HPDE6-E6E7 (cell line): Measurements from ENCODE around the gene CBR1.
A peak's percentile ranks its signal among the peaks of the same experiment; 100 is the strongest.
"Not testable (repeated sequence)": the region's sequence is repeated elsewhere in the genome, so short reads cannot be mapped to it uniquely, and the experiment has no call there.

Source experiments
- DNase-seq: peaks from one replicate; pipeline ENCODE4 v3.0.0; 2011; ENCODE audit warnings: missing footprints; ENCODE audit errors: extremely low spot score

CBR1 gene

DNA sequence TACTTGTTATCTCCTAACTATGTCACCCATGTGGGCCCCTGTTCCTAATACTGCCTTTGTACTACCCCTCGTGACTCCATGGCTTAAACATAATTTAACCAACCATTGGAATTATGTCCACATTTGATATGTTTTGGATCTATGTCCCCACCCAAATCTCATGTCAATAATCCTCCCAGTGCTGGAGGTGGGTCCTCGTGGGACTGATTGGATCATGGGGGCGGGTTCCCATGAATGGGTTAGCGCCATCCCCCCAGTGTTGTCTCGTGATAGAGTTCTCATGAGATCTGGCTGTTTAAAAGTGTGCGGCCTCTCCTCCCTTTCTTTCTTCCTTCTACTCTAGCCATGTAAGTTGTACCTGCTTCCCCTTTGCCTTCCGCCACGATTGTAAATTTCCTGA, 9.8 kb downstream of the CBR1 start:
- DNase-seq = no peak

DNA sequence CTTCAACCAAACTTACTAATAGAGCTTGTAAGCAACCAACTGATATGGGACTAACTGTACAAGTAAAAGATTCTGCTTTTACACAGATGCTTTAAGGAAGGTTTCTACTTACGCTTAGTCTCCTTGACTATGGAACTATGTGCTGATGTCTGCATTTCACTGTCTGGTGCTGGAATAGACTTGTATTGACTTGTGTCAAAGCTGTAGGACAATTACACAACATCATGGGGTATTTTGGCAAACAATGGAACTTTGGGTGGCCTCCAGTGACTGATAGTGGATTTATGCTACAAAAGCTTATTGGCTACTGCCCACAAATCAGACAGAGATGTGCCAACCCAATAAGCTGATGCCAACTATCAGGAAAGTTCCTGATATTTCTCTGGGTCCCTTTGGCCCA, 10.6 kb downstream of the CBR1 start:
- peak; percentile 13 for DNase-seq

DNA sequence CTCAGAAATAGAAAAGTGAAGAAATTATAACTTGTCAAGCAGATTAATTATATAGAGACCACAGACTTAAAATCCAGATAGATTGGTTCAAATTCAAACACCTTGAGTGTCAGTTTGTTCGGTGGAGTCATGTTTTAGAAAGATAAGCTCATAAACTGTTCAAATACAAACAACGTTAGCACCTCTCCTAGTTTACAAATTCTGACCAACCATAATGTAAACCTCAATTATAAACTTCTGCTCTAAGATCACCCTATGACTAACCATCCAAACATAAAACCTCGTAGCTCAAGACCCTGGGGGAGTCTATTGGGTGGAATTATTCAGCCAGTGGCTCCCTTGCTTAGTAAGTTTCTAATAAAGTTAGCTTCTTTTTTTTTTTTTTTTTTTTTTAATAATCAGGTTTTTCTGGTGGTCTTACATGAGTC, 12.4 kb downstream of the CBR1 start:
- no peak for DNase-seq

GRCh38 chr21:36087362-36088138, 17.7 kb downstream of the CBR1 start:
- no peak for DNase-seq

- peak; percentile 35 for DNase-seq
Observed at GRCh38 chr21:36089946-36090345, 20.1 kb downstream of the CBR1 start.

GRCh38 chr21:36092681-36093080, 22.9 kb downstream of the CBR1 start:
- DNase-seq = no peak

DNA sequence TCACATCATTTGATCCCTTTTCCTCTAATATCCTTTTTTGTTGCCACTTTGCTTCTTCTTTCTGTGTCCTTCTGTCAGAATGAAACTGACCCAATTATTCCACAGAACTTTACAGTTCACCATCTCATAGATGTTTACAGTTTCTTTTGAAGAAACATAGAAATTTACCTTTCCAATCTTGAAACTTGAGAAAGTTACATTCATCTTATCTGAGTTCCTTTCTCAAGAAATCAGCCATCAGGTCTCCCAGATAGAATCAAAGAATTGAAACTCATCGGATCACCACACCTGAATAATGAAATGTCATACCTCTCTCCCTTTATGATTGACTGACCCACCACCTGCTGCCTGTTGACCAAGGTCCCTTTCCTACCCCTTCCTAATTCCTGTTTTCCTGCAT, 23.7 kb downstream of the CBR1 start:
- no peak for DNase-seq

- no peak for DNase-seq
Observed at GRCh38 chr21:36096398-36097290, 26.8 kb downstream of the CBR1 start.

GRCh38 chr21:36097427-36098181, 27.8 kb downstream of the CBR1 start:
- DNase-seq = no peak

GRCh38 chr21:36098182-36098532, 28.3 kb downstream of the CBR1 start:
- DNase-seq = no peak

- no peak for DNase-seq
Observed at GRCh38 chr21:36099000-36099399, 29.2 kb downstream of the CBR1 start.

- not testable (repeated sequence) for DNase-seq
Observed at GRCh38 chr21:36099695-36100211, 29.9 kb downstream of the CBR1 start.

- no peak for DNase-seq
Observed at GRCh38 chr21:36100971-36101641, 31.3 kb downstream of the CBR1 start.

DNA sequence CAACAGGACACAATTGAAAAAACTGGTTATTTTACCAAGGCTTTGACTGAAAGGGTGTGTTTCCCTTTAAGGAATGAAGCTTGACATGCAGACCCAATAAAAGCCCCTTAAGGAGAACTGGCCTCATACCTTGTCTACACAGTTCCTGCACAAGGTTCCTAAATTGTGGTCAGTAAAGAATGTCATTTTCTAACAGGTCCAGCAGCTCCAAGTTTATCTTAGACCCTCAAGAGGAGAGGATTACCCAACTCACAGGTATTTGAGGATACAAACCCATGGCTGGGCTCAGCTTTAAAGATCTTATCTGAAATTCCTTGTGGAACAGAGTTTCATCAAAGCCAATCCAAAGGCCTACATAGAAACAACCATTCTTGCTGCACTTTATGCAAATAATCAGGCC, 33.6 kb downstream of the CBR1 start:
- no peak for DNase-seq

DNA sequence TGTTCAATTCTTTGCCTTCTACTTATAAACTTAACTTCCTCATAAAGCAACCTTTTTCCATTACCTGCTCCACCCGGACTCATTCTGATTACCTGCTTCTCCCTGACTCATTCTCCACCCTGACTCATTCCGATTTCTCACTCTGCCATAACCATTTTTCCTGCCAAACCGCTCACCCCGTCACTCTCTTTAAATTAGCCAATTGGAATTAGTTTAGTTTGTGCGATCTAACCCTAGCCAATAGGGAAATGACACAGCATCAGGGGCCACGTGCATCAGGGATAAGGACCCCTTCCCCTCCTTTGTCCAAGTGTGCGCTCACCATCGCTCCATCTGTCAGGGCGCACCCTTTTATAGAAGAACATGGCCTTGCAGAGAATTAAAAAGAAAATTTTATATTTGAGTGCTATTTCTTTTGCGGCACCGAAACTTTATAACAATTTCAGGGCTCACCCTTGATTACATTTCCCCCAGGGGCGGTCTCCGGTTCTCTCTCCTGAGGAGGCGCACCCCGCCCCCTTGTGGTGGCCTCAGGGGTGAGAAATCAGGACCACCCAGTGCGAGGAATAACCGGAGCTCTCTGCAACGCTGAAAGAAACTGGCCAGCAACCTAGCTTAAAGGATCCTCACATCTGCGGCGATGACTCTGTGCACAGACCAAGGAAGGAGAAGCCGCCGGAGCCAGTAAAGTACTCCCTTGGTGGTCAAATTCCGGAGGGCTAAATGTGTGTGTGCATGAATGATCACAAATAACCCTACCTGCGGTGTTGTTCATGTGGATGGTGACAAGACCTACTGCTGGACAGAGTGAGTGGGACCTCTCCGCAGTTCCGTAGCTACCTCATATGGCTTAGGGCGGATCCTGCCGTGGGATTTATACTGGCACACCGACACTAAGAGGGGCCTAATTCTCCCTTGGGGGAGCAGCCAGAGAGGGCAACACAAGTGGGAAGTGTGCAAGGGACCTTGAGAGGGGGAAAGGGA, 34.8 kb downstream of the CBR1 start:
- DNase-seq = no peak

DNA sequence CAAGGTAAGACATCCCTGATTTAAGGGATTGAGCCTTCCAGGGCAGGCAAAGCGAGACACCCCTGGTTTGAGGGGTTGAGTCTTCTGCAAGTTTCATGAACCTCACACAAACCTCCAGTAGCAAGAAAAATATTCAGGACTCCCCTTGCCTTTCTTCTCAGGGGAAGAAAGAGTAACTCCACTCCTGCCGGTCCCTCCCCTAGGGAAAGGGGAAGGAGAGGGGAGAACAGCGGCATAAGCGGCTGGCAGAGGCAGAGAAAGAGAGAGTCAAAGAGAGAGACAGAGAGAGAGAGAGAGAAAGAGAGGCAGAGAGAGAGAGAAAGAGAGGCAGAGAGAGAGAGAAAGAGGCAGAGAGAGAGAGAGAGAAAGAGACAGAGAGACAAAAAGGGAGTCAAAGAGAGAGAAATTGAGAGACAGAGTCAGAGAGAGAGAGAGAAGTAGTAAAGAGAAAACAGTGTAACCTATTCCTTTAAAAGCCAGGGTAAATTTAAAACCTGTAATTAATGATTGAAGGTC, 35.6 kb downstream of the CBR1 start:
- no peak for DNase-seq

DNA sequence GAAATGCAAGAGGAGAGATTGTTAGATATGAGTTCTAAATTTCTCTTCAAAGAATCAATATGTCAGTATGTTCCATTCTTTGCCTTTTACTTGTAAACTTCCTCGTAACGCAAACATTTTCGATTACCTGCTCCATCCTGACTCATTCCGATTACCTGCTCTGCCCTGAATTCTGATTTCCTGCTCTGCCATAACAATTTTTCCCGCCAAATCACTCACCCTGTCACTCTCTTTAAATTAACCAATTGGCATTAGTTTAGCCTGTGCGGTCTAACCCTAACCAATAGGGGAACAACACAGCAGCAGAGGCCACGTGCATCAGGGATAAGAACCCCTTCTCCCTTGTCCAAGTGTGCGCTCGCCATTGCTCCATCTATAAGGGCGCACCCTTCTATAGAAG, 40.0 kb downstream of the CBR1 start:
- no peak for DNase-seq

DNA sequence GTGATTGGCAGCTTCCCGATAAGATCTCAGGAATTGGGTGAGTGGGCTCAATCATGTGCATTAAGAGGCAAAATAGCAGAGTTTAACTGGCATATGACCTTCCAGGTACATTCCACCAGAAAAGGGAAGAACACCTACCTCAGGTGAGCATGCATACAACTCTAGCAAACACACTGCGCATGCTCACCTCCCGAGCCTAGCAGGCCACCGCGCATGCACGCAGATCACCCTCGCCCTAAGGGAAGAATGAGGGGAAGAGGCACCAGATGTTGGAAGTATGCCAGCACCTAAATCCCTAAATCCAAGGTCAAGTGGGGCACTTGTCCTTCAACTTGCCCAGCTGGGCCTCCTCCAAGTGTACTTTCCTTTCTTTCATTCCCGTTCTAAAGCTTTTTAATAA, 41.4 kb downstream of the CBR1 start:
- DNase-seq = no peak

DNA sequence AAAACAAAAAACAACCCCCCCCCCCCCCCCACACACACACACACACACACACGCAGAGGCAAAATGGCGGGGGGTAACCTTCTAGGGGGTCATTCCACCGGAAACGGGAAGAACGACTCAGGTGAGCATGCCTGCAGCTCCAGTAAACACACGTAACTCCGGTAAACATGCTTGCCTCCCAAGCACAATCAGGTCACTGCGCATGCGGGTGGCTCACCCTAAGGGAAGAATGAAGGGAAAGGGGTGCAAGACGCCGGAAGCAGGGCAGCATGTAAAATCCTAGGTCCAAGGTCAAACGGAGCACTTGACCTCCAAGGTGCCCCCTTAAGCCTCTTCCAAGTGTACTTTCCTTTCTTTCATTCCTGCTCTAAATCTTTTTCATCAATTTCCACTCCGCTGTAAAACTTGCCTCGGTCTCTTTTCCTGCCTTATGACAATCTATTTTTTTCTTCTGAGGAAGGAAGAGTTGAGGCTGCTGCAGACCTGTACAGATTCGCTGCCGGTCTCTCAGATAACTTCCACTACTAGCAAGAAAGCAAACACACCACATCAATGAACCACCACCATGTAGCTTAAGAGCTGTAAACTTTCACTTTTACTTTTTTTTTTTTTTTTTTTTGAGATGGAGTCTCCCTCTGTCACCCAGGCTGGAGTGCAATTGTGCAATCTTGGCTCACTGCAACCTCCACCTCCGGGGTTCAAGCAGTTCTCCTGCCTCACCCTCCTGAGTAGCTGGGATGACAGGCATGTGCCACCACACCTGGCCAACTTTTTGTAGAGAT, 44.0 kb downstream of the CBR1 start:
- no peak for DNase-seq
